ENCODE data around the gene SOX5. TPM values are rescaled to one million over a fixed set of nuclear protein-coding genes. Genes with fewer than 3 reads are reported as not detected.

The SOX5 gene
- total and polyA plus RNA-seq, 2 experiments from 2014 or later = 14.8 to 26.4 TPM

GRCh38 chr12:23640754-23641153 lies 308.7 kb downstream of the SOX5 start:
- 60% methylated on average over 4 of the region's 4 CpGs for WGBS (ENCODE audit: low lambda C conversion rate, missing lambda C conversion rate)
- no peaks in the 10 kb centered on the region for H3K4me1 ChIP-seq (ENCODE audit: insufficient read depth)
- H3K27me3 ChIP-seq = no peaks in the 10 kb centered on the region
- no peaks in the 10 kb centered on the region for H3K9me3 ChIP-seq (ENCODE audit: low read depth)
- no peaks in the 10 kb centered on the region for H4K20me1 ChIP-seq (ENCODE audit: insufficient read depth, poor library complexity, severe bottlenecking)
- no peaks in the 10 kb centered on the region for H3K9me2 ChIP-seq (replicated peaks; ENCODE audit: insufficient read depth)
- no peak for TF ChIP-seq EZH2 (IDR thresholded peaks at IDR 0.05; ENCODE audit: borderline replicate concordance)
- no peak for TF ChIP-seq EZH2phosphoT487 (IDR thresholded peaks at IDR 0.05; ENCODE audit: low read depth, severe bottlenecking, unreplicated experiment)
- TF ChIP-seq, protein P1, sequence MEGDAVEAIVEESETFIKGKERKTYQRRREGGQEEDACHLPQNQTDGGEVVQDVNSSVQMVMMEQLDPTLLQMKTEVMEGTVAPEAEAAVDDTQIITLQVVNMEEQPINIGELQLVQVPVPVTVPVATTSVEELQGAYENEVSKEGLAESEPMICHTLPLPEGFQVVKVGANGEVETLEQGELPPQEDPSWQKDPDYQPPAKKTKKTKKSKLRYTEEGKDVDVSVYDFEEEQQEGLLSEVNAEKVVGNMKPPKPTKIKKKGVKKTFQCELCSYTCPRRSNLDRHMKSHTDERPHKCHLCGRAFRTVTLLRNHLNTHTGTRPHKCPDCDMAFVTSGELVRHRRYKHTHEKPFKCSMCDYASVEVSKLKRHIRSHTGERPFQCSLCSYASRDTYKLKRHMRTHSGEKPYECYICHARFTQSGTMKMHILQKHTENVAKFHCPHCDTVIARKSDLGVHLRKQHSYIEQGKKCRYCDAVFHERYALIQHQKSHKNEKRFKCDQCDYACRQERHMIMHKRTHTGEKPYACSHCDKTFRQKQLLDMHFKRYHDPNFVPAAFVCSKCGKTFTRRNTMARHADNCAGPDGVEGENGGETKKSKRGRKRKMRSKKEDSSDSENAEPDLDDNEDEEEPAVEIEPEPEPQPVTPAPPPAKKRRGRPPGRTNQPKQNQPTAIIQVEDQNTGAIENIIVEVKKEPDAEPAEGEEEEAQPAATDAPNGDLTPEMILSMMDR (IDR thresholded peaks at IDR 0.05; ENCODE audit: poor library complexity) = no peak
- DNase-seq (ENCODE audit: low spot score) = no peak
- H3K79me2 ChIP-seq = no peaks in the 10 kb centered on the region
- no peak overlapping the region for H3K4me3 ChIP-seq
- H3K27ac ChIP-seq = no peak overlapping the region
- no peaks in the 10 kb centered on the region for H3K36me3 ChIP-seq (replicated peaks; ENCODE audit: insufficient read depth, low read depth)
- H3K4me2 ChIP-seq = no peak overlapping the region
- no peak overlapping the region for H2AFZ ChIP-seq

DNA sequence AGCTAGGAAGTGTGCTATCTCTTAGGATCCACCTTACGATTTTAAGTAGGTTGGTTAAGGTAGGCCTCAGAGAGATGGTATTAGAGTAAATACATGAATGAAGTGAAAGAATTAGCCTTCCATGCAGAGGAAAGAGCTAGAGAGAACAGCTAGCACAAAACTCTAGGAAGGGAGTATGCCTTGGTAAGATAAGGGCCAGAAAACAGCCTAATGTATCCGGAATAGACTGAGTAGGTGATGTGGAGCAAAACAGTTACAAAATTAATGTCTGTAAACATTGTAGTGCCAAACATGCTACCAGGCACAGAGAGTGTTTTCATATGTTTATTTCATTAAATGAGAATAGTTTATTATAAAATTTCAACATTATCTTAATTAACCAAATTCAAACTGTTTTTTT lies 315.1 kb downstream of the SOX5 start:
- no peak overlapping the region for H2AFZ ChIP-seq
- 91% methylated on average over 2 of the region's 2 CpGs for WGBS (ENCODE audit: low lambda C conversion rate, missing lambda C conversion rate)
- no peaks in the 10 kb centered on the region for H3K9me3 ChIP-seq (ENCODE audit: low read depth)
- no peak overlapping the region for H3K27ac ChIP-seq
- H3K79me2 ChIP-seq = no peaks in the 10 kb centered on the region
- H3K4me1 ChIP-seq (ENCODE audit: insufficient read depth) = no peaks in the 10 kb centered on the region
- no peaks in the 10 kb centered on the region for H3K27me3 ChIP-seq
- no peaks in the 10 kb centered on the region for H3K9me2 ChIP-seq (replicated peaks; ENCODE audit: insufficient read depth)
- DNase-seq (ENCODE audit: low spot score) = no peak
- TF ChIP-seq, protein P1 (IDR thresholded peaks at IDR 0.05; ENCODE audit: poor library complexity) = no peak
- TF ChIP-seq EZH2 (IDR thresholded peaks at IDR 0.05; ENCODE audit: borderline replicate concordance) = no peak
- no peak for TF ChIP-seq EZH2phosphoT487 (IDR thresholded peaks at IDR 0.05; ENCODE audit: low read depth, severe bottlenecking, unreplicated experiment)
- H4K20me1 ChIP-seq (ENCODE audit: insufficient read depth, poor library complexity, severe bottlenecking) = no peaks in the 10 kb centered on the region
- no peaks in the 10 kb centered on the region for H3K36me3 ChIP-seq (replicated peaks; ENCODE audit: insufficient read depth, low read depth)
- no peak overlapping the region for H3K4me3 ChIP-seq
- H3K4me2 ChIP-seq = no peak overlapping the region

DNA sequence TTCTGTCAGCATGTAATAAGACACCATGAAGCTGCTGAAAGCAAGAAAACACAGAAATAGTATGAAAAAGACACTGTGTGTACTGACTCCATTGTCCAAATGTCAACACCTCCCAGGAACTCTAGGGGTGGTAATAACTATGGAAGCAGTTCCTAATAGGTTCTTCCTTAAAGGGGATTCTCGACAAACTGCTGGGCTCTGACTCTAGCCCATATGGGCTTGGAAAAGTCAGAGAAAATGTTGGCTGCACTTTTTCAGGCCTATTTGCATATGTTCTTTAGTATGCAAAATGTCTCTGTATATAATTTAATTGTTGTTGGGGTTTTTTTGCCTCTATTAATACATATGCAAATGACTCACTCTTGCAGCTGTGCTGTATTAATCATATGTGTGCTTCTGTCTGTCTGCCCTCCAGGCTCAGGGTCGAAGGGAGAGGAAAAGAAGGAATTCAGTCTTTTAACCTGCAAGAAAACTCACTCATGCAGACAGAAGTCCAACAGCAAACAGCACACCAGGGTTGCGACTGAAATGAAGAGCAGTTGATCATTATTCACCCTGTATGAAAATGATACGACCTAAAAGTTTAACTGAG lies 317.6 kb downstream of the SOX5 start:
- Histone ChIP-seq H3K27me3 (no peaks in the 10 kb centered on the region), H3K4me2 (no peak overlapping the region), H3K4me3 (no peak overlapping the region), H3K36me3 (replicated peaks; ENCODE audit: insufficient read depth, low read depth) (no peaks in the 10 kb centered on the region), H3K79me2 (no peaks in the 10 kb centered on the region), H2AFZ (no peak overlapping the region), H4K20me1 (ENCODE audit: insufficient read depth, poor library complexity, severe bottlenecking) (no peaks in the 10 kb centered on the region), H3K9me2 (replicated peaks; ENCODE audit: insufficient read depth) (no peaks in the 10 kb centered on the region), H3K9me3 (ENCODE audit: low read depth) (no peaks in the 10 kb centered on the region), H3K4me1 (ENCODE audit: insufficient read depth) (no peaks in the 10 kb centered on the region), H3K27ac (no peak overlapping the region)
- WGBS (ENCODE audit: low lambda C conversion rate, missing lambda C conversion rate) = 74% methylated on average over 4 of the region's 4 CpGs
- TF ChIP-seq, protein P1 (IDR thresholded peaks at IDR 0.05; ENCODE audit: poor library complexity) = no peak
- TF ChIP-seq EZH2phosphoT487 (IDR thresholded peaks at IDR 0.05; ENCODE audit: low read depth, severe bottlenecking, unreplicated experiment) = no peak
- no peak for TF ChIP-seq EZH2 (IDR thresholded peaks at IDR 0.05; ENCODE audit: borderline replicate concordance)
- DNase-seq (ENCODE audit: low spot score) = no peak

- no peak overlapping the region for H3K27ac ChIP-seq
- no peaks in the 10 kb centered on the region for H3K27me3 ChIP-seq
- TF ChIP-seq, protein P1 (IDR thresholded peaks at IDR 0.05; ENCODE audit: poor library complexity) = no peak
- TF ChIP-seq EZH2 (IDR thresholded peaks at IDR 0.05; ENCODE audit: borderline replicate concordance) (no peak), EZH2phosphoT487 (IDR thresholded peaks at IDR 0.05; ENCODE audit: low read depth, severe bottlenecking, unreplicated experiment) (no peak)
- H3K9me3 ChIP-seq (ENCODE audit: low read depth) = no peaks in the 10 kb centered on the region
- H2AFZ ChIP-seq = no peak overlapping the region
- DNase-seq (ENCODE audit: low spot score) = no peak
- H4K20me1 ChIP-seq (ENCODE audit: insufficient read depth, poor library complexity, severe bottlenecking) = no peaks in the 10 kb centered on the region
- H3K4me3 ChIP-seq = no peak overlapping the region
- no peaks in the 10 kb centered on the region for H3K4me1 ChIP-seq (ENCODE audit: insufficient read depth)
- H3K79me2 ChIP-seq = no peaks in the 10 kb centered on the region
- no peaks in the 10 kb centered on the region for H3K9me2 ChIP-seq (replicated peaks; ENCODE audit: insufficient read depth)
- no peak overlapping the region for H3K4me2 ChIP-seq
- no peaks in the 10 kb centered on the region for H3K36me3 ChIP-seq (replicated peaks; ENCODE audit: insufficient read depth, low read depth)
Observed at GRCh38 chr12:23630524-23630923, 318.9 kb downstream of the SOX5 start.

Measured in hepatocyte (in vitro differentiated cells).